OCI-LY1 (cell line): ENCODE data around the gene TPRA1.

Source experiments
- H2AFZ ChIP-seq: fragments of 200-600 bp; sonication (generic), shearing (Covaris generic); 2 replicates; pipeline ENCODE4 v1.6.0; 2014; ENCODE audit warnings: antibody characterized with exemption, mild to moderate bottlenecking, low read length
- H3F3A ChIP-seq: fragments of 200-600 bp; sonication (generic), shearing (Covaris generic); 2 replicates; pipeline ENCODE4 v1.6.0; 2014; ENCODE audit warnings: mild to moderate bottlenecking, antibody characterized with exemption, low read length, moderate library complexity; ENCODE audit not compliant: insufficient read depth
- H3K27ac ChIP-seq: fragments of 200-600 bp; sonication (generic); 2 replicates; pipeline ENCODE4 v1.5.1; 2014; ENCODE audit warnings: low read length, mixed run types, mild to moderate bottlenecking, low read depth; ENCODE audit not compliant: poor library complexity, severe bottlenecking
- H3K27me3 ChIP-seq: fragments of 200-600 bp; sonication (generic); 2 replicates; pipeline ENCODE4 v1.6.0; 2014; ENCODE audit warnings: antibody characterized with exemption, mild to moderate bottlenecking, low read length, moderate library complexity; ENCODE audit not compliant: insufficient read depth
- H3K36me3 ChIP-seq: fragments of 200-600 bp; sonication (generic); 2 replicates; pipeline ENCODE4 v1.6.1; 2014; ENCODE audit warnings: mild to moderate bottlenecking, antibody characterized with exemption, low read length, moderate library complexity, mixed read lengths; ENCODE audit not compliant: insufficient read depth
- H3K4me1 ChIP-seq: fragments of 200-600 bp; sonication (generic); 2 replicates; pipeline ENCODE4 v1.5.1; 2014; ENCODE audit warnings: mild to moderate bottlenecking, low read length, moderate library complexity; ENCODE audit not compliant: insufficient read depth, severe bottlenecking
- H3K4me2 ChIP-seq: fragments of 200-600 bp; sonication (generic), shearing (Covaris generic); 2 replicates; pipeline ENCODE4 v1.6.1; 2014; ENCODE audit warnings: low read length
- H3K4me3 ChIP-seq: fragments of 200-600 bp; sonication (generic); 2 replicates; pipeline ENCODE4 v1.5.1; 2014; ENCODE audit warnings: low read length, low read depth, mild to moderate bottlenecking, mixed read lengths; ENCODE audit not compliant: poor library complexity, severe bottlenecking
- H3K79me2 ChIP-seq: fragments of 200-600 bp; shearing (Covaris generic); 2 replicates; pipeline ENCODE4 v1.6.1; 2016; ENCODE audit warnings: mixed run types, low read length, mixed read lengths; ENCODE audit not compliant: insufficient read depth
- H3K9ac ChIP-seq: fragments of 200-600 bp; sonication (generic), shearing (Covaris generic); 2 replicates; pipeline ENCODE4 v1.6.1; 2014; ENCODE audit warnings: mild to moderate bottlenecking, low read length, mixed read lengths
- H3K9me2 ChIP-seq: fragments of 200-600 bp; sonication (generic), shearing (Covaris generic); 2 replicates; pipeline ENCODE4 v1.6.1; 2014; ENCODE audit warnings: low read depth, mild to moderate bottlenecking, low read length, mixed read lengths
- H3K9me3 ChIP-seq: fragments of 200-600 bp; shearing (Covaris generic); 2 replicates; pipeline ENCODE4 v1.6.1; 2014; ENCODE audit warnings: low read length, mixed read lengths
- H4K20me1 ChIP-seq: fragments of 200-600 bp; sonication (generic), shearing (Covaris generic); 2 replicates; pipeline ENCODE4 v1.6.0; 2016; ENCODE audit warnings: mild to moderate bottlenecking, low read length; ENCODE audit not compliant: insufficient read depth
- CTCF ChIP-seq: fragments of 200-600 bp; sonication (generic), shearing (Covaris generic); IDR thresholded peaks from 2 replicates; pipeline ENCODE4 v1.5.1; 2017; ENCODE audit warnings: mild to moderate bottlenecking, antibody characterized with exemption, low read length, moderate library complexity, mixed read lengths
- EZH2 ChIP-seq: fragments of 200-600 bp; sonication (generic), shearing (Covaris generic); IDR thresholded peaks from 2 replicates; pipeline ENCODE4 v1.8.0; 2017; ENCODE audit warnings: borderline replicate concordance, mixed run types, mild to moderate bottlenecking, antibody characterized with exemption, low read length, moderate library complexity, mixed read lengths

TPRA1 gene

GRCh38 chr3:127535901-127536829 is 54.4 kb downstream of the TPRA1 start:
- no peak for TF ChIP-seq CTCF
- TF ChIP-seq EZH2: no peak
- H2AFZ ChIP-seq: no peak overlapping the region
- H3K27me3 ChIP-seq: peaks cover 4% of the 10 kb centered on the region; the same call in 1 of the 2 replicates
- H4K20me1 ChIP-seq: no peaks in the 10 kb centered on the region
- no peaks in the 10 kb centered on the region for H3K36me3 ChIP-seq
- H3F3A ChIP-seq: no peaks in the 10 kb centered on the region
- no peak overlapping the region for H3K4me3 ChIP-seq
- H3K9ac ChIP-seq: no peak overlapping the region
- no peak overlapping the region for H3K4me2 ChIP-seq
- no peaks in the 10 kb centered on the region for H3K79me2 ChIP-seq
- H3K9me3 ChIP-seq: no peaks in the 10 kb centered on the region
- H3K4me1 ChIP-seq: no peaks in the 10 kb centered on the region
- no peaks in the 10 kb centered on the region for H3K9me2 ChIP-seq
- no peak overlapping the region for H3K27ac ChIP-seq

GRCh38 chr3:127535106-127535785 is 55.3 kb downstream of the TPRA1 start:
- Histone ChIP-seq H2AFZ (no peak overlapping the region), H3K4me1 (no peaks in the 10 kb centered on the region), H3K27ac (no peak overlapping the region), H3K27me3 (no peaks in the 10 kb centered on the region; the same call in 1 of the 2 replicates), H3K79me2 (no peaks in the 10 kb centered on the region), H3K9me2 (no peaks in the 10 kb centered on the region), H3K4me2 (no peak overlapping the region), H3K9ac (no peak overlapping the region), H3K9me3 (no peaks in the 10 kb centered on the region), H4K20me1 (no peaks in the 10 kb centered on the region), H3K4me3 (no peak overlapping the region), H3F3A (no peaks in the 10 kb centered on the region), H3K36me3 (no peaks in the 10 kb centered on the region)
- no peak for TF ChIP-seq EZH2

- Histone ChIP-seq H3K27ac (no peak overlapping the region), H3F3A (no peaks in the 10 kb centered on the region)
Observed at GRCh38 chr3:127534564-127534963, 56.0 kb downstream of the TPRA1 start.

More at GRCh38 chr3:127534564-127534963, 56.0 kb downstream of the TPRA1 start:
- H3K36me3 ChIP-seq: no peaks in the 10 kb centered on the region
- H3K9me3 ChIP-seq: no peaks in the 10 kb centered on the region
- H4K20me1 ChIP-seq: no peaks in the 10 kb centered on the region
- H3K4me2 ChIP-seq: no peak overlapping the region
- H3K79me2 ChIP-seq: no peaks in the 10 kb centered on the region
- no peaks in the 10 kb centered on the region for H3K9me2 ChIP-seq
- no peak overlapping the region for H3K4me3 ChIP-seq
- no peaks in the 10 kb centered on the region for H3K4me1 ChIP-seq
- H3K9ac ChIP-seq: no peak overlapping the region
- no peak for TF ChIP-seq CTCF
- TF ChIP-seq EZH2: no peak
- no peak overlapping the region for H2AFZ ChIP-seq
- no peaks in the 10 kb centered on the region; the same call in 1 of the 2 replicates for H3K27me3 ChIP-seq
